ENCODE data around the gene OR5A1. TPM values are rescaled to one million over a fixed set of nuclear protein-coding genes. Genes with fewer than 3 reads are reported as not detected.
A peak's percentile ranks its signal among the peaks of the same experiment; 100 is the strongest.
"Not testable (repeated sequence)": the region's sequence is repeated elsewhere in the genome, so short reads cannot be mapped to it uniquely, and the experiment has no call there.

The OR5A1 gene
- total RNA-seq, 1 donor from 2014 or later, result not detected

DNA sequence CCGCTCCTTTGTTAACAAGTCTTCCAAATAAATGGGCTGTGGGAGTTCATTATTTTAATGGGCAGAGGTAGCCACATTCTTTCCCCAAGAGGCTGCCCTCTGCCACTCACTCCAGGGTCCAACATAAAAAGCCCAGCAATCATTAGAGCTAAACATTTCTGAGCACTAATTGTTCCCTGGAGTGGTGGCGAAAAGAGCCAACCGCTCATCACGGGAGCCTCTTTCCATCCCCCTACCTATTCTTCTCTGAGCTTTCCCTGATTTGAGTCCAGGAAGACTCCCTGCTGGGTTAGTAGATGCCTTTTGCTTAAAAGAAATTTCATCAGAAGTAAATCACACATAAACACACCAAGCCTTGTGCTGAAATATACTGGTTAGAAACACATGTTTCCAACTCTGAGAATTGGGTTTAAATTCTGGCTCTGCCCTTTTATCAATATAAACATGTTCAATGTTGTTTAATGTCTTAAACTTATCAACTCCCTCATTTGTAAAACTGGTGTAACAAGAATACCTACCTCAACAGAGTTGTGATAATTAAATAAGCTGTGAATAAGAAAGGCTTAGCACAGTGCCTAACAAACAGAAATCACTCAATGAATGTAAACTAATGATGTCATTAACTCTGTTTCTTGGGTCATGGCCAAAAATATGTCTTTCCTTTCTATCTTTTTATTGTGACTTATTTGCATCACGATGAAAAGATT lies 9.8 kb upstream of the OR5A1 start, which contains the start of gene OR5A2:
Gene OR5A2, minus strand, starts transcription at position 53 of the 707 bp plus-strand sequence. CDS start 3,460 bp downstream, outside the sequence.
- Histone ChIP-seq H3K36me3 (no peaks in the 10 kb centered on the region), H3K4me3 (no peak within 1 kb of the TSS), H3K27me3 (no peaks in the 10 kb centered on the region), H3K9me3 (no peaks in the 10 kb centered on the region), H3K27ac (no peak within 1 kb of the TSS), H3K4me1 (no peaks in the 10 kb centered on the region)
- intact Hi-C loops (cut with DNase I), result no loop called here
- DNase-seq (ENCODE audit: low spot score in 2 of 2), result no peak
- TF ChIP-seq CTCF (IDR thresholded peaks at IDR 0.05), result no peak

DNA sequence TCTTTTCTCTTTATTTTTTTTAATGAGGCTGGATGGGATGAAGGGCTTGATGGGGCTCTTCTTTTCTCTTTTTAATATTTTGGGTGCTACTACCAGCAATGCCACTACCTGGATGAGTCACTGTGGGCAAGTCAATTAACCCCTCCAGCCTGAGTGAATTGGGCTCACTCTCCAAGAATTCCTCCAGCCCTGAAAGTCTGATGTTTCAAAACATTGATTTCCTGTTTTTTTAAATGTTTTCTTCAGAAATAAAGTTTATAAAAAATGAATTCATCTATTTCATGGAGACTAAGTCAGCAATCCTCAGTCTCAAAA lies 9.2 kb upstream of the OR5A1 start:
- Histone ChIP-seq H3K4me1 (no peaks in the 10 kb centered on the region), H3K4me3 (no peak overlapping the region), H3K27me3 (no peaks in the 10 kb centered on the region), H3K36me3 (no peaks in the 10 kb centered on the region), H3K9me3 (no peaks in the 10 kb centered on the region), H3K27ac (no peak overlapping the region)
- DNase-seq (ENCODE audit: low spot score in 2 of 2), result no peak
- TF ChIP-seq CTCF (IDR thresholded peaks at IDR 0.05), result no peak
- intact Hi-C loops (cut with DNase I), result no loop called here

DNA sequence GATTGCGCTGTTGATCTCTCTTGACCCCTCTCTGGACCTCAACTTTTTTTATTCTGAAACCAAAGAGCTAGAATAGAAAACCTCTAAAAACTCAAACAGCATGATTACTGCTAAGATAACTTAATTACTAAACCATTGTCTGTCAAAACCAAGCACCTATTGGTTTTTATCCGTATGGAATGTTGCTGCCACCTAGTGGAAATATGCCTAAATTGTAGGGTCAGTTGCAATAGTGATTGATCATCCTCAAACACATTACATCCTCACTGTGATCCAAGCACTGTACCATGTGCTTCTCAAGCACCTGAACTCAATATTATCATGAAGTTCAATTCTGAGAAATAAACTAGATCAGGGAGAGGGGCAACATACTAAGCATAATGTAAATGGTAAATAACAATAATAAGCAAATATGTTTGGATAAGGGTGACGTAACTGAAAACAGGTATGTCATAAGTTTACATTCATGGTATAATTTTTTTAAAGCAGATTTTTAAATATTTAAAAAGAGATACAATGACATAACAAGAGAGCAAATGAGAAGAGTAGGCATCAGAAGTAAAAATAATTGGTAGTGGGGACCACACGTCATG lies 6.2 kb upstream of the OR5A1 start:
- Histone ChIP-seq H3K36me3 (no peaks in the 10 kb centered on the region), H3K27ac (no peak overlapping the region), H3K9me3 (no peaks in the 10 kb centered on the region), H3K4me1 (no peaks in the 10 kb centered on the region), H3K4me3 (no peak overlapping the region), H3K27me3 (no peaks in the 10 kb centered on the region)
- TF ChIP-seq CTCF (IDR thresholded peaks at IDR 0.05), result peak; percentile 28 to 42 (median 31)
- no peak for DNase-seq (ENCODE audit: low spot score in 2 of 2)
- intact Hi-C loops (cut with DNase I), result no loop called here

DNA sequence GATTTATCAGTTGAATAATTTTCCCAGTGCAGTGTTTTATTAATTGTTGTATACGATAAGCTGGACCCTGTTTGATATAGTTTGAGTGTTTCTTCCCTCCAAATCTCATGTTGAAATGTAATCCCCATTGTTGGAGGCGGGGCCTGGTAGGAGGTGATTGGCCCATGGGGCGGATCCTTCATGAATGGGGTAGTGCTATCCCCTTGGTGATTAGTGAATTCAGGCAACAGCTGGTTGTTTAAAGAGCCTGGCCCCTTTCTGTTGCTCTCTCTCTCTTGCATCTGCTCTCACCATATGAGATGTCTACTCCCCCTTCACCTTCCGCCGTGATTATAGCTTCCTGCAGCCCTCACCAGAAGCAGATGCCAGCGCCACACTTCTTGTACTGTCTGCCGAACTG lies 1.5 kb downstream of the OR5A1 start:
- intact Hi-C loops (cut with DNase I), result no loop called here
- H3K4me3 ChIP-seq, result no peak overlapping the region
- H3K4me1 ChIP-seq, result no peaks in the 10 kb centered on the region

GRCh38 chr11:59445624-59446023 lies 9.4 kb downstream of the OR5A1 start:
- H3K9me3 ChIP-seq; H3K27ac ChIP-seq; H3K27me3 ChIP-seq; H3K36me3 ChIP-seq; H3K4me1 ChIP-seq; H3K4me3 ChIP-seq; intact Hi-C loops (cut with DNase I); DNase-seq (ENCODE audit: low spot score in 2 of 2): not testable (repeated sequence)

More for the DNA sequence above, 1.5 kb downstream of the OR5A1 start:
- Histone ChIP-seq H3K27ac (no peak overlapping the region), H3K27me3 (no peaks in the 10 kb centered on the region), H3K9me3 (no peaks in the 10 kb centered on the region), H3K36me3 (no peaks in the 10 kb centered on the region)
- DNase-seq (ENCODE audit: low spot score in 2 of 2), result no peak
- no peak for TF ChIP-seq CTCF (IDR thresholded peaks at IDR 0.05)

- DNase-seq (ENCODE audit: low spot score in 2 of 2), result no peak
- intact Hi-C loops (cut with DNase I), result no loop called here
- H3K4me1 ChIP-seq, result no peaks in the 10 kb centered on the region
- H3K4me3 ChIP-seq, result no peak overlapping the region
- peaks cover 0 to 8% of the 10 kb centered on the region in 2 donors for H3K9me3 ChIP-seq
- H3K27ac ChIP-seq, result no peak overlapping the region
- H3K36me3 ChIP-seq, result no peaks in the 10 kb centered on the region
- TF ChIP-seq CTCF (IDR thresholded peaks at IDR 0.05), result no peak
- no peaks in the 10 kb centered on the region for H3K27me3 ChIP-seq
Observed at GRCh38 chr11:59448484-59448883, 12.2 kb downstream of the OR5A1 start.

All from ascending aorta (tissue), 2 donors.